HepG2 (cell line): ENCODE measurements around the gene NPPC. TPM values are rescaled to one million over a fixed set of nuclear protein-coding genes. Genes with fewer than 3 reads are reported as not detected.

Experiments
- ATF7-NPFF ChIP-seq: sonication (generic); formaldehyde crosslinking; IDR thresholded peaks from 2 replicates; pipeline ENCODE4 v1.8.1; 2023; ENCODE audit warnings: mild to moderate bottlenecking, low read depth, missing genetic modification reagents, moderate library complexity
- CHCHD3 ChIP-seq: sonication (generic); formaldehyde crosslinking; IDR thresholded peaks from 2 replicates; pipeline ENCODE4 v1.8.0; 2022; ENCODE audit warnings: mild to moderate bottlenecking, missing genetic modification reagents, moderate library complexity
- DMAP1 ChIP-seq: IDR thresholded peaks from 2 replicates; pipeline ENCODE4 v1.6.1; 2016
- HMG20A ChIP-seq: IDR thresholded peaks from 2 replicates; pipeline ENCODE4 v1.6.1; 2016; ENCODE audit warnings: borderline replicate concordance
- NCOA2 ChIP-seq: sonication (generic); formaldehyde crosslinking; IDR thresholded peaks from 2 replicates; pipeline ENCODE4 v1.8.0; 2022; ENCODE audit warnings: inconsistent platforms
- NRL ChIP-seq: sonication (generic); formaldehyde crosslinking; IDR thresholded peaks from 2 replicates; pipeline ENCODE4 v1.5.0; 2020; ENCODE audit warnings: missing genetic modification reagents, mild to moderate bottlenecking, moderate library complexity, borderline replicate concordance
- PATZ1 ChIP-seq: sonication (generic); formaldehyde crosslinking; IDR thresholded peaks from 2 replicates; pipeline ENCODE4 v1.4.0; 2020; ENCODE audit warnings: missing genetic modification reagents
- SIX4 ChIP-seq: sonication (generic); formaldehyde crosslinking; IDR thresholded peaks from 2 replicates; pipeline ENCODE4 v1.4.0; 2020; ENCODE audit warnings: missing genetic modification reagents
- ZBED4 ChIP-seq: sonication (generic); formaldehyde crosslinking; IDR thresholded peaks from 2 replicates; pipeline ENCODE4 v1.4.0; 2020; ENCODE audit warnings: missing genetic modification reagents, borderline replicate concordance
- ZEB1 ChIP-seq: IDR thresholded peaks from 2 replicates; pipeline ENCODE4 v1.6.1; 2012; ENCODE audit warnings: mild to moderate bottlenecking, low read depth, inconsistent platforms; ENCODE audit not compliant: insufficient replicate concordance
- ZMAT5 ChIP-seq: sonication (generic); formaldehyde crosslinking; IDR thresholded peaks from 2 replicates; pipeline ENCODE4 v1.5.0; 2020; ENCODE audit warnings: mild to moderate bottlenecking, low read depth, missing genetic modification reagents, borderline replicate concordance
- polyA plus RNA-seq, 8 experiments: library from polyadenylated mRNA; depleted of rRNA in 3 of 8; stranded (reverse) in 7 of 8; unstranded in 1 of 8; fragments of >200 nt; fragmentation: Illumina TruSeq in 4 of 8; extraction: Trizol in 4 of 8; gene quantifications; 2 replicates each; pipeline versions ENCODE4 v1.2.1 to v1.2.3, GENCODE V29; 2011 to 2016; ENCODE audit warnings: low read depth in 4 of 8, missing spikeins in 1 of 8, mixed read lengths in 1 of 8; ENCODE audit not compliant: insufficient read depth in 1 of 8
- total RNA-seq, 5 experiments: library from RNA; depleted of rRNA; stranded (reverse); fragments of >200 nt; fragmentation: Illumina TruSeq; extraction: Trizol; gene quantifications; 2 replicates each; pipeline ENCODE4 v1.2.3, GENCODE V29; 2016; ENCODE audit warnings: low read depth in 1 of 5
- TF ChIP-seq, protein P1 (sequence below): sonication (generic); formaldehyde crosslinking; IDR thresholded peaks from 2 replicates; pipeline ENCODE4 v1.8.0; 2022; ENCODE audit warnings: mild to moderate bottlenecking, missing genetic modification reagents, borderline replicate concordance
- TF ChIP-seq, protein P2 (sequence below), 2 experiments: fragments of 450-650 bp in 1 of 2; sonication (generic) in 1 of 2; formaldehyde crosslinking; IDR thresholded peaks; 2 replicates each; pipeline versions ENCODE4 v1.5.0 to v1.8.0; 2020 to 2022; ENCODE audit warnings: mild to moderate bottlenecking in 1 of 2, missing genetic modification reagents in 1 of 2
- TF ChIP-seq, protein P3 (sequence below): sonication (generic); formaldehyde crosslinking; IDR thresholded peaks from 2 replicates; pipeline ENCODE4 v1.4.0; 2020; ENCODE audit warnings: missing genetic modification reagents

NPPC gene
- total and polyA plus RNA-seq, 2 of the 13 experiments (the other 11 are each of a cell fraction or from before 2014, with no cell fraction given): 0.11 TPM; not detected in 1

GRCh38 chr2:231900486-231900942 lies 25.7 kb downstream of the NPPC start (continued):
- TF ChIP-seq PATZ1 (CRISPR knock-in tag): peak; percentile 63
- no peak for TF ChIP-seq SIX4
- TF ChIP-seq, protein P1, sequence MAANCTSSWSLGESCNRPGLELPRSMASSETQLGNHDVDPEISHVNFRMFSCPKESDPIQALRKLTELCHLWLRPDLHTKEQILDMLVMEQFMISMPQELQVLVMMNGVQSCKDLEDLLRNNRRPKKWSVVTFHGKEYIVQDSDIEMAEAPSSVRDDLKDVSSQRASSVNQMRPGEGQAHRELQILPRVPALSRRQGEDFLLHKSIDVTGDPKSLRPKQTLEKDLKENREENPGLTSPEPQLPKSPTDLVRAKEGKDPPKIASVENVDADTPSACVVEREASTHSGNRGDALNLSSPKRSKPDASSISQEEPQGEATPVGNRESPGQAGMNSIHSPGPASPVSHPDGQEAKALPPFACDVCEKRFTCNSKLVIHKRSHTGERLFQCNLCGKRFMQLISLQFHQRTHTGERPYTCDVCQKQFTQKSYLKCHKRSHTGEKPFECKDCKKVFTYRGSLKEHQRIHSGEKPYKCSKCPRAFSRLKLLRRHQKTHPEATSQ (CRISPR knock-in tag): no peak
- TF ChIP-seq, protein P2, sequence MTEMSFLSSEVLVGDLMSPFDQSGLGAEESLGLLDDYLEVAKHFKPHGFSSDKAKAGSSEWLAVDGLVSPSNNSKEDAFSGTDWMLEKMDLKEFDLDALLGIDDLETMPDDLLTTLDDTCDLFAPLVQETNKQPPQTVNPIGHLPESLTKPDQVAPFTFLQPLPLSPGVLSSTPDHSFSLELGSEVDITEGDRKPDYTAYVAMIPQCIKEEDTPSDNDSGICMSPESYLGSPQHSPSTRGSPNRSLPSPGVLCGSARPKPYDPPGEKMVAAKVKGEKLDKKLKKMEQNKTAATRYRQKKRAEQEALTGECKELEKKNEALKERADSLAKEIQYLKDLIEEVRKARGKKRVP (CRISPR knock-in tag; IDR thresholded peaks at IDR 0.05): no peak
- peak; percentile 25; the same call in 1 of the 2 replicates for TF ChIP-seq NRL (CRISPR knock-in tag)
- no peak for TF ChIP-seq ZMAT5 (CRISPR knock-in tag)
- TF ChIP-seq CHCHD3 (CRISPR knock-in tag): no peak
- 0 out of 2 replicates have a peak, but pooled peaks have one; percentile 17 for TF ChIP-seq HMG20A (CRISPR knock-in tag)
- TF ChIP-seq ATF7-NPFF (CRISPR knock-in tag): 0 out of 2 replicates have a peak, but pooled peaks have one; percentile 49
- peak; percentile 64; the same call in 1 of the 2 replicates for TF ChIP-seq ZBED4 (CRISPR knock-in tag)
- TF ChIP-seq DMAP1 (CRISPR knock-in tag): no peak
- TF ChIP-seq, protein P3, sequence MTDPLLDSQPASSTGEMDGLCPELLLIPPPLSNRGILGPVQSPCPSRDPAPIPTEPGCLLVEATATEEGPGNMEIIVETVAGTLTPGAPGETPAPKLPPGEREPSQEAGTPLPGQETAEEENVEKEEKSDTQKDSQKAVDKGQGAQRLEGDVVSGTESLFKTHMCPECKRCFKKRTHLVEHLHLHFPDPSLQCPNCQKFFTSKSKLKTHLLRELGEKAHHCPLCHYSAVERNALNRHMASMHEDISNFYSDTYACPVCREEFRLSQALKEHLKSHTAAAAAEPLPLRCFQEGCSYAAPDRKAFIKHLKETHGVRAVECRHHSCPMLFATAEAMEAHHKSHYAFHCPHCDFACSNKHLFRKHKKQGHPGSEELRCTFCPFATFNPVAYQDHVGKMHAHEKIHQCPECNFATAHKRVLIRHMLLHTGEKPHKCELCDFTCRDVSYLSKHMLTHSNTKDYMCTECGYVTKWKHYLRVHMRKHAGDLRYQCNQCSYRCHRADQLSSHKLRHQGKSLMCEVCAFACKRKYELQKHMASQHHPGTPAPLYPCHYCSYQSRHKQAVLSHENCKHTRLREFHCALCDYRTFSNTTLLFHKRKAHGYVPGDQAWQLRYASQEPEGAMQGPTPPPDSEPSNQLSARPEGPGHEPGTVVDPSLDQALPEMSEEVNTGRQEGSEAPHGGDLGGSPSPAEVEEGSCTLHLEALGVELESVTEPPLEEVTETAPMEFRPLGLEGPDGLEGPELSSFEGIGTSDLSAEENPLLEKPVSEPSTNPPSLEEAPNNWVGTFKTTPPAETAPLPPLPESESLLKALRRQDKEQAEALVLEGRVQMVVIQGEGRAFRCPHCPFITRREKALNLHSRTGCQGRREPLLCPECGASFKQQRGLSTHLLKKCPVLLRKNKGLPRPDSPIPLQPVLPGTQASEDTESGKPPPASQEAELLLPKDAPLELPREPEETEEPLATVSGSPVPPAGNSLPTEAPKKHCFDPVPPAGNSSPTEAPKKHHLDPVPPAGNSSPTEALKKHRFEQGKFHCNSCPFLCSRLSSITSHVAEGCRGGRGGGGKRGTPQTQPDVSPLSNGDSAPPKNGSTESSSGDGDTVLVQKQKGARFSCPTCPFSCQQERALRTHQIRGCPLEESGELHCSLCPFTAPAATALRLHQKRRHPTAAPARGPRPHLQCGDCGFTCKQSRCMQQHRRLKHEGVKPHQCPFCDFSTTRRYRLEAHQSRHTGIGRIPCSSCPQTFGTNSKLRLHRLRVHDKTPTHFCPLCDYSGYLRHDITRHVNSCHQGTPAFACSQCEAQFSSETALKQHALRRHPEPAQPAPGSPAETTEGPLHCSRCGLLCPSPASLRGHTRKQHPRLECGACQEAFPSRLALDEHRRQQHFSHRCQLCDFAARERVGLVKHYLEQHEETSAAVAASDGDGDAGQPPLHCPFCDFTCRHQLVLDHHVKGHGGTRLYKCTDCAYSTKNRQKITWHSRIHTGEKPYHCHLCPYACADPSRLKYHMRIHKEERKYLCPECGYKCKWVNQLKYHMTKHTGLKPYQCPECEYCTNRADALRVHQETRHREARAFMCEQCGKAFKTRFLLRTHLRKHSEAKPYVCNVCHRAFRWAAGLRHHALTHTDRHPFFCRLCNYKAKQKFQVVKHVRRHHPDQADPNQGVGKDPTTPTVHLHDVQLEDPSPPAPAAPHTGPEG (CRISPR knock-in tag): peak; percentile 60; the same call in 1 of the 2 replicates
- no peak for TF ChIP-seq ZEB1
- TF ChIP-seq NCOA2 (CRISPR knock-in tag): no peak
